Fibroblast of the aortic adventitia (primary cell): Measurements from ENCODE around the gene TXNRD3. TPM values are rescaled to one million over a fixed set of nuclear protein-coding genes. Genes with fewer than 3 reads are reported as not detected.

Experiments
- DNase-seq: peaks from one replicate; pipeline ENCODE4 v3.0.0-alpha.2; 2010; ENCODE audit warnings: low read depth
- H3K4me3 ChIP-seq: 2 replicates; pipeline ENCODE4 v1.5.1; 2011; ENCODE audit warnings: low read depth, mild to moderate bottlenecking, control low read depth, low read length, moderate library complexity
- CTCF ChIP-seq: IDR thresholded peaks from 2 replicates; pipeline ENCODE4 v1.5.1; 2011; ENCODE audit warnings: mild to moderate bottlenecking, low read length, control low read depth, inconsistent platforms; ENCODE audit not compliant: insufficient read depth
- total RNA-seq: library from RNA; depleted of rRNA; stranded (reverse); fragments of >200 nt; gene quantifications from 2 replicates; pipeline ENCODE4 v1.2.3, GENCODE V29; 2012; ENCODE audit warnings: low replicate concordance

The TXNRD3 gene
- total RNA-seq, 1 donor = 13.2 TPM

GRCh38 chr3:126659915-126660886 lies 5.3 kb upstream of the TXNRD3 start:
- no peak for DNase-seq

GRCh38 chr3:126658584-126658983 lies 3.7 kb upstream of the TXNRD3 start:
- no peak for DNase-seq
- no peak overlapping the region for H3K4me3 ChIP-seq
- TF ChIP-seq CTCF = no peak

More at GRCh38 chr3:126659915-126660886, 5.3 kb upstream of the TXNRD3 start:
- peak; percentile 31 for TF ChIP-seq CTCF
- no peak overlapping the region for H3K4me3 ChIP-seq

GRCh38 chr3:126657901-126658300 lies 3.0 kb upstream of the TXNRD3 start:
- H3K4me3 ChIP-seq = no peak overlapping the region
- DNase-seq = no peak

GRCh38 chr3:126656371-126657134 lies 1.6 kb upstream of the TXNRD3 start:
- no peak overlapping the region for H3K4me3 ChIP-seq
- TF ChIP-seq CTCF = no peak
- no peak for DNase-seq

More at GRCh38 chr3:126657901-126658300, 3.0 kb upstream of the TXNRD3 start:
- TF ChIP-seq CTCF = no peak

GRCh38 chr3:126655887-126656286 lies 963 bp upstream of the TXNRD3 start:
- no peak for TF ChIP-seq CTCF
- DNase-seq = no peak
- no peak overlapping the region for H3K4me3 ChIP-seq

- H3K4me3 ChIP-seq = no peak overlapping the region
- no peak for TF ChIP-seq CTCF
- no peak for DNase-seq
Observed at GRCh38 chr3:126649556-126650092, 5.3 kb downstream of the TXNRD3 start.
